GM12892 (cell line): ENCODE data around the gene BMP6.

ENCODE experiments used
- POLR2A ChIP-seq: IDR thresholded peaks from 2 replicates; pipeline ENCODE4 v1.6.1; 2011; ENCODE audit warnings: low read depth, low read length, control low read depth
- POLR2AphosphoS5 ChIP-seq: IDR thresholded peaks from 2 replicates; pipeline ENCODE4 v1.6.1; 2011; ENCODE audit warnings: low read depth, low read length, control low read depth

GRCh38 chr6:7815716-7816115 lies 89.8 kb downstream of the BMP6 start:
- TF ChIP-seq POLR2AphosphoS5 (no peak), POLR2A (no peak)
